ENCODE results near the gene MYPN.
A peak's percentile ranks its signal among the peaks of the same experiment; 100 is the strongest.

DNA sequence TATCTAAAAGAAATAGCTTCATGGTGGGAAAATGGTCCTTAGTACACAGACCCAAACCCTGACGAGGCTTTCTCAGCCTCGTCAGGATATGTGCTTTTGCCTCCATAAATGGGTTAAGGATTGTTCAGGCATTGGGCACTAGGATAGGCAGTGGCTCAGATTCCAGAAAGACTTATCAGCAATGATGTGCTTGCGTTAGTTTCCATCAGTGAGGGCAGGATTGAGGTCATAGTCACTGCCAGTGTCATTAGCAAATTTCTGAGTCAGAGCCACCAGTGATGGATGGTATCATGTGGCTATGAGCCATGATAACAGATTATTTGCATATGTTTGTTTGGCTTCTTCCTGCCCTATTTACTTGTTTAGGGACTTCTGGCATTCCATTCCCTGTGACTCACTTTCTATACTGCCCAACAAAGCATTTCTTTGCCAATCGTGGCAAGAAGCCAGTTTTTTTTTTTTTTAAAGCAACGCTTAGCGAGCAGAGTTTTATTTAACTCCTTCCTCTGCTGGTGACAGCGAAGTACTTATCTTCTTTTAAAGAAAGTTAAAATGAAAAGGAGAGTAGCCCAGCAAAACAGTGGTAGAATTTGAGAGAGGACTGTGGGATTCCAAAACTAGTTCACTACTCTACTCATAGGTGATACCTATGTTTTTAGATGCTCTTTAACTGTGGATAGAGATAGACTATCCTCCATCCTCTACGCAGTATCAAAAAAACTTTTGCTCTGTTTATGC is 44.4 kb downstream of the MYPN start:
- TF ChIP-seq ZNF426 (tag by site-specific recombination; IDR thresholded peaks at IDR 0.05) (no peak), ZNF747 (tag by site-specific recombination; IDR thresholded peaks at IDR 0.05) (no peak), SP3 (tag by site-specific recombination; IDR thresholded peaks at IDR 0.05) (peak; percentile 73), YY1 (tag by site-specific recombination; IDR thresholded peaks at IDR 0.05) (no peak), ZNF416 (tag by site-specific recombination; IDR thresholded peaks at IDR 0.05) (no peak), ZFP37 (tag by site-specific recombination; IDR thresholded peaks at IDR 0.05) (peak; percentile 92), ZNF843 (tag by site-specific recombination; IDR thresholded peaks at IDR 0.05) (peak; percentile 92)
- TF ChIP-seq, protein P1, sequence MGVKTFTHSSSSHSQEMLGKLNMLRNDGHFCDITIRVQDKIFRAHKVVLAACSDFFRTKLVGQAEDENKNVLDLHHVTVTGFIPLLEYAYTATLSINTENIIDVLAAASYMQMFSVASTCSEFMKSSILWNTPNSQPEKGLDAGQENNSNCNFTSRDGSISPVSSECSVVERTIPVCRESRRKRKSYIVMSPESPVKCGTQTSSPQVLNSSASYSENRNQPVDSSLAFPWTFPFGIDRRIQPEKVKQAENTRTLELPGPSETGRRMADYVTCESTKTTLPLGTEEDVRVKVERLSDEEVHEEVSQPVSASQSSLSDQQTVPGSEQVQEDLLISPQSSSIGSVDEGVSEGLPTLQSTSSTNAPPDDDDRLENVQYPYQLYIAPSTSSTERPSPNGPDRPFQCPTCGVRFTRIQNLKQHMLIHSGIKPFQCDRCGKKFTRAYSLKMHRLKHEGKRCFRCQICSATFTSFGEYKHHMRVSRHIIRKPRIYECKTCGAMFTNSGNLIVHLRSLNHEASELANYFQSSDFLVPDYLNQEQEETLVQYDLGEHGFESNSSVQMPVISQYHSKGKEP (tag by site-specific recombination; IDR thresholded peaks at IDR 0.05): peak; percentile 27; the same call in 1 of the 2 replicates
- TF ChIP-seq, protein P2, sequence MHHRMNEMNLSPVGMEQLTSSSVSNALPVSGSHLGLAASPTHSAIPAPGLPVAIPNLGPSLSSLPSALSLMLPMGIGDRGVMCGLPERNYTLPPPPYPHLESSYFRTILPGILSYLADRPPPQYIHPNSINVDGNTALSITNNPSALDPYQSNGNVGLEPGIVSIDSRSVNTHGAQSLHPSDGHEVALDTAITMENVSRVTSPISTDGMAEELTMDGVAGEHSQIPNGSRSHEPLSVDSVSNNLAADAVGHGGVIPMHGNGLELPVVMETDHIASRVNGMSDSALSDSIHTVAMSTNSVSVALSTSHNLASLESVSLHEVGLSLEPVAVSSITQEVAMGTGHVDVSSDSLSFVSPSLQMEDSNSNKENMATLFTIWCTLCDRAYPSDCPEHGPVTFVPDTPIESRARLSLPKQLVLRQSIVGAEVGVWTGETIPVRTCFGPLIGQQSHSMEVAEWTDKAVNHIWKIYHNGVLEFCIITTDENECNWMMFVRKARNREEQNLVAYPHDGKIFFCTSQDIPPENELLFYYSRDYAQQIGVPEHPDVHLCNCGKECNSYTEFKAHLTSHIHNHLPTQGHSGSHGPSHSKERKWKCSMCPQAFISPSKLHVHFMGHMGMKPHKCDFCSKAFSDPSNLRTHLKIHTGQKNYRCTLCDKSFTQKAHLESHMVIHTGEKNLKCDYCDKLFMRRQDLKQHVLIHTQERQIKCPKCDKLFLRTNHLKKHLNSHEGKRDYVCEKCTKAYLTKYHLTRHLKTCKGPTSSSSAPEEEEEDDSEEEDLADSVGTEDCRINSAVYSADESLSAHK (tag by site-specific recombination; IDR thresholded peaks at IDR 0.05): peak; percentile 73
- TF ChIP-seq, protein P3, sequence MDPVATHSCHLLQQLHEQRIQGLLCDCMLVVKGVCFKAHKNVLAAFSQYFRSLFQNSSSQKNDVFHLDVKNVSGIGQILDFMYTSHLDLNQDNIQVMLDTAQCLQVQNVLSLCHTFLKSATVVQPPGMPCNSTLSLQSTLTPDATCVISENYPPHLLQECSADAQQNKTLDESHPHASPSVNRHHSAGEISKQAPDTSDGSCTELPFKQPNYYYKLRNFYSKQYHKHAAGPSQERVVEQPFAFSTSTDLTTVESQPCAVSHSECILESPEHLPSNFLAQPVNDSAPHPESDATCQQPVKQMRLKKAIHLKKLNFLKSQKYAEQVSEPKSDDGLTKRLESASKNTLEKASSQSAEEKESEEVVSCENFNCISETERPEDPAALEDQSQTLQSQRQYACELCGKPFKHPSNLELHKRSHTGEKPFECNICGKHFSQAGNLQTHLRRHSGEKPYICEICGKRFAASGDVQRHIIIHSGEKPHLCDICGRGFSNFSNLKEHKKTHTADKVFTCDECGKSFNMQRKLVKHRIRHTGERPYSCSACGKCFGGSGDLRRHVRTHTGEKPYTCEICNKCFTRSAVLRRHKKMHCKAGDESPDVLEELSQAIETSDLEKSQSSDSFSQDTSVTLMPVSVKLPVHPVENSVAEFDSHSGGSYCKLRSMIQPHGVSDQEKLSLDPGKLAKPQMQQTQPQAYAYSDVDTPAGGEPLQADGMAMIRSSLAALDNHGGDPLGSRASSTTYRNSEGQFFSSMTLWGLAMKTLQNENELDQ (tag by site-specific recombination; IDR thresholded peaks at IDR 0.05; ENCODE audit: low read depth): no peak
- TF ChIP-seq, protein P4, sequence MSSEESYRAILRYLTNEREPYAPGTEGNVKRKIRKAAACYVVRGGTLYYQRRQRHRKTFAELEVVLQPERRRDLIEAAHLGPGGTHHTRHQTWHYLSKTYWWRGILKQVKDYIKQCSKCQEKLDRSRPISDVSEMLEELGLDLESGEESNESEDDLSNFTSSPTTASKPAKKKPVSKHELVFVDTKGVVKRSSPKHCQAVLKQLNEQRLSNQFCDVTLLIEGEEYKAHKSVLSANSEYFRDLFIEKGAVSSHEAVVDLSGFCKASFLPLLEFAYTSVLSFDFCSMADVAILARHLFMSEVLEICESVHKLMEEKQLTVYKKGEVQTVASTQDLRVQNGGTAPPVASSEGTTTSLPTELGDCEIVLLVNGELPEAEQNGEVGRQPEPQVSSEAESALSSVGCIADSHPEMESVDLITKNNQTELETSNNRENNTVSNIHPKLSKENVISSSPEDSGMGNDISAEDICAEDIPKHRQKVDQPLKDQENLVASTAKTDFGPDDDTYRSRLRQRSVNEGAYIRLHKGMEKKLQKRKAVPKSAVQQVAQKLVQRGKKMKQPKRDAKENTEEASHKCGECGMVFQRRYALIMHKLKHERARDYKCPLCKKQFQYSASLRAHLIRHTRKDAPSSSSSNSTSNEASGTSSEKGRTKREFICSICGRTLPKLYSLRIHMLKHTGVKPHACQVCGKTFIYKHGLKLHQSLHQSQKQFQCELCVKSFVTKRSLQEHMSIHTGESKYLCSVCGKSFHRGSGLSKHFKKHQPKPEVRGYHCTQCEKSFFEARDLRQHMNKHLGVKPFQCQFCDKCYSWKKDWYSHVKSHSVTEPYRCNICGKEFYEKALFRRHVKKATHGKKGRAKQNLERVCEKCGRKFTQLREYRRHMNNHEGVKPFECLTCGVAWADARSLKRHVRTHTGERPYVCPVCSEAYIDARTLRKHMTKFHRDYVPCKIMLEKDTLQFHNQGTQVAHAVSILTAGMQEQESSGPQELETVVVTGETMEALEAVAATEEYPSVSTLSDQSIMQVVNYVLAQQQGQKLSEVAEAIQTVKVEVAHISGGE (tag by site-specific recombination; conservative IDR thresholded peaks at IDR 0.05; ENCODE audit: low read depth): no peak
